SK-N-SH treated with all-trans-retinoic acid at 6 μM for 48 hours (cell line): ENCODE measurements around the gene RASD1.
"Not testable (repeated sequence)": the region's sequence is repeated elsewhere in the genome, so short reads cannot be mapped to it uniquely, and the experiment has no call there.

Experiments
- ATAC-seq: fragments of 200-7000 bp; cut with Tn5 transposase; 3 replicates; pipeline ENCODE4 v1.9.1; 2020; ENCODE audit warnings: mild to moderate bottlenecking, moderate library complexity
- ARNTL ChIP-seq: fragments of 450-650 bp; formaldehyde crosslinking; IDR thresholded peaks from 2 replicates; pipeline ENCODE4 v1.5.0; 2020; ENCODE audit warnings: low read depth, mild to moderate bottlenecking, moderate library complexity, borderline replicate concordance
- BACH2 ChIP-seq: fragments of 250-450 bp; sonication (Bioruptor Pico); IDR thresholded peaks from 2 replicates; pipeline ENCODE4 v1.9.0; 2021; ENCODE audit warnings: mild to moderate bottlenecking, borderline replicate concordance
- CSDC2 ChIP-seq: fragments of 250-450 bp; sonication (Bioruptor Pico); IDR thresholded peaks from 2 replicates; pipeline ENCODE4 v1.5.0; 2020; ENCODE audit warnings: mild to moderate bottlenecking, moderate library complexity
- CSRNP3 ChIP-seq: fragments of 250-450 bp; sonication (Bioruptor Pico); IDR thresholded peaks from 2 replicates; pipeline ENCODE4 v1.5.1; 2021; ENCODE audit warnings: mild to moderate bottlenecking, moderate library complexity
- ESRRG ChIP-seq: fragments of 250-450 bp; sonication (Bioruptor Pico); IDR thresholded peaks from 2 replicates; pipeline ENCODE4 v1.6.1; 2021; ENCODE audit warnings: mild to moderate bottlenecking
- GLIS3 ChIP-seq: fragments of 250-450 bp; sonication (Bioruptor Pico); IDR thresholded peaks from 2 replicates; pipeline ENCODE4 v1.5.0; 2020; ENCODE audit warnings: mild to moderate bottlenecking, moderate library complexity
- ISL1 ChIP-seq: fragments of 250-450 bp; sonication (Bioruptor Pico); IDR thresholded peaks from 2 replicates; pipeline ENCODE4 v2.1.2; 2022; ENCODE audit warnings: mild to moderate bottlenecking, moderate library complexity
- OSR1 ChIP-seq: fragments of 250-450 bp; sonication (Bioruptor Pico); IDR thresholded peaks from 2 replicates; pipeline ENCODE4 v1.8.0; 2022; ENCODE audit warnings: moderate library complexity, mild to moderate bottlenecking, inconsistent platforms
- PATZ1 ChIP-seq: fragments of 250-450 bp; sonication (Bioruptor Pico); IDR thresholded peaks from 2 replicates; pipeline ENCODE4 v1.8.0; 2020; ENCODE audit warnings: mild to moderate bottlenecking, moderate library complexity, borderline replicate concordance
- POU6F1 ChIP-seq: fragments of 250-450 bp; sonication (Bioruptor Pico); IDR thresholded peaks from 2 replicates; pipeline ENCODE4 v1.8.0; 2021; ENCODE audit warnings: low read depth, mild to moderate bottlenecking, moderate library complexity, borderline replicate concordance
- PPARA ChIP-seq: fragments of 250-450 bp; sonication (Bioruptor Pico); IDR thresholded peaks from 2 replicates; pipeline ENCODE4 v1.5.0; 2020; ENCODE audit warnings: mild to moderate bottlenecking, borderline replicate concordance
- RARB ChIP-seq: fragments of 250-450 bp; sonication (Bioruptor Pico); IDR thresholded peaks from 2 replicates; pipeline ENCODE4 v1.8.0; 2021; ENCODE audit warnings: mild to moderate bottlenecking, moderate library complexity
- SNAI2 ChIP-seq: fragments of 250-450 bp; sonication (Bioruptor Pico); IDR thresholded peaks from 2 replicates; pipeline ENCODE4 v1.5.0; 2020; ENCODE audit warnings: mild to moderate bottlenecking, moderate library complexity
- TCF4 ChIP-seq: fragments of 250-450 bp; sonication (Bioruptor Pico); IDR thresholded peaks from 2 replicates; pipeline ENCODE4 v1.8.0; 2021; ENCODE audit warnings: mild to moderate bottlenecking, moderate library complexity, borderline replicate concordance
- TOX ChIP-seq: fragments of 250-450 bp; sonication (Bioruptor Pico); IDR thresholded peaks from 2 replicates; pipeline ENCODE4 v1.8.0; 2021; ENCODE audit warnings: mild to moderate bottlenecking, moderate library complexity, borderline replicate concordance
- ZC3H10 ChIP-seq: fragments of 250-450 bp; sonication (Bioruptor Pico); IDR thresholded peaks from 2 replicates; pipeline ENCODE4 v1.5.1; 2021; ENCODE audit warnings: mild to moderate bottlenecking, moderate library complexity
- ZFP3 ChIP-seq: fragments of 250-450 bp; sonication (Bioruptor Pico); IDR thresholded peaks from 2 replicates; pipeline ENCODE4 v1.5.0; 2020; ENCODE audit warnings: mild to moderate bottlenecking, moderate library complexity
- ZFP30 ChIP-seq: fragments of 450-650 bp; formaldehyde crosslinking; IDR thresholded peaks from 2 replicates; pipeline ENCODE4 v1.5.0; 2022; ENCODE audit warnings: mild to moderate bottlenecking, moderate library complexity
- ZNF565 ChIP-seq: fragments of 450-650 bp; formaldehyde crosslinking; conservative IDR thresholded peaks from 2 replicates; pipeline ENCODE4 v1.5.0; 2020; ENCODE audit warnings: low read depth, mild to moderate bottlenecking, moderate library complexity
- ZNF70 ChIP-seq: fragments of 450-650 bp; formaldehyde crosslinking; IDR thresholded peaks from 2 replicates; pipeline ENCODE4 v1.5.0; 2020; ENCODE audit warnings: mild to moderate bottlenecking, moderate library complexity
- ZNF8 ChIP-seq: fragments of 450-650 bp; formaldehyde crosslinking; IDR thresholded peaks from 2 replicates; pipeline ENCODE4 v1.5.0; 2020; ENCODE audit warnings: mild to moderate bottlenecking, moderate library complexity
- TF ChIP-seq, protein P1 (sequence below): fragments of 250-450 bp; sonication (Bioruptor Pico); IDR thresholded peaks from 2 replicates; pipeline ENCODE4 v1.5.1; 2020; ENCODE audit warnings: low read depth, mild to moderate bottlenecking, moderate library complexity
- TF ChIP-seq, protein P2 (sequence below): fragments of 250-450 bp; sonication (Bioruptor Pico); IDR thresholded peaks from 2 replicates; pipeline ENCODE4 v1.5.0; 2020; ENCODE audit warnings: mild to moderate bottlenecking, moderate library complexity

RASD1 gene

DNA sequence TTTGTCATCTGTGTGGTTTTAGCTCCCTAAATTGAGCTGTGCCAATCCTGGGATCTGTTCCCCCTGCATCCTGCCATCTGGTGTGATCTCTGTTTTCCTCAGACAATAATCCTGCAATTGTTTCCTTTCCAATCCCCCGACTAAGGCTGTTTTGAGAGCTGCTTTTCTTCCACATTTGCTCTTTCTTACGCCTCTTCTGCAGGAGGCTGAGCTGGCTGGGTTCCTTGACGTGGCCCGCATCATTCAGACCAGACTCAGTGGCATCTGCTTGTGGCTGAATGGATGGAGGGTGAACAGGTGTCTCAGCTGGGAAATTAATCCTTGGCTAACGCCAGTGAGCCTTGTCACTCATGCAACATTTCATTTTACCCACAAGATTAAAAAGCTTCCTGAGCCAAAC lies 29.2 kb downstream of the RASD1 start:
- no peak for ATAC-seq
- TF ChIP-seq CSDC2 (CRISPR knock-in tag) = no peak
- no peak for TF ChIP-seq SNAI2
- TF ChIP-seq POU6F1 = no peak
- TF ChIP-seq ZNF8 (CRISPR knock-in tag) = no peak
- TF ChIP-seq RARB (CRISPR knock-in tag) = no peak
- no peak for TF ChIP-seq ZNF565 (CRISPR knock-in tag)
- no peak for TF ChIP-seq GLIS3 (CRISPR knock-in tag)
- no peak for TF ChIP-seq ARNTL (CRISPR knock-in tag)
- TF ChIP-seq ESRRG (CRISPR knock-in tag) = no peak
- TF ChIP-seq ZFP30 = no peak
- TF ChIP-seq ISL1 = no peak
- TF ChIP-seq TOX (CRISPR knock-in tag) = no peak
- TF ChIP-seq PPARA (CRISPR knock-in tag) = no peak
- no peak for TF ChIP-seq OSR1
- TF ChIP-seq, protein P1, sequence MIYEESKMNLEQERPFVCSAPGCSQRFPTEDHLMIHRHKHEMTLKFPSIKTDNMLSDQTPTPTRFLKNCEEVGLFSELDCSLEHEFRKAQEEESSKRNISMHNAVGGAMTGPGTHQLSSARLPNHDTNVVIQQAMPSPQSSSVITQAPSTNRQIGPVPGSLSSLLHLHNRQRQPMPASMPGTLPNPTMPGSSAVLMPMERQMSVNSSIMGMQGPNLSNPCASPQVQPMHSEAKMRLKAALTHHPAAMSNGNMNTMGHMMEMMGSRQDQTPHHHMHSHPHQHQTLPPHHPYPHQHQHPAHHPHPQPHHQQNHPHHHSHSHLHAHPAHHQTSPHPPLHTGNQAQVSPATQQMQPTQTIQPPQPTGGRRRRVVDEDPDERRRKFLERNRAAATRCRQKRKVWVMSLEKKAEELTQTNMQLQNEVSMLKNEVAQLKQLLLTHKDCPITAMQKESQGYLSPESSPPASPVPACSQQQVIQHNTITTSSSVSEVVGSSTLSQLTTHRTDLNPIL (CRISPR knock-in tag) = no peak
- no peak for TF ChIP-seq ZFP3 (CRISPR knock-in tag)
- no peak for TF ChIP-seq ZNF70 (CRISPR knock-in tag)
- no peak for TF ChIP-seq TCF4

- no peak for ATAC-seq
- TF ChIP-seq CSRNP3 (CRISPR knock-in tag) (no peak), OSR1 (no peak), ISL1 (no peak), POU6F1 (no peak), ZFP3 (CRISPR knock-in tag) (no peak), ZNF70 (CRISPR knock-in tag) (no peak), ESRRG (CRISPR knock-in tag) (no peak), ZNF8 (CRISPR knock-in tag) (no peak), ZNF565 (CRISPR knock-in tag) (no peak), BACH2 (CRISPR knock-in tag) (no peak), GLIS3 (CRISPR knock-in tag) (no peak), ZC3H10 (CRISPR knock-in tag) (no peak), TOX (CRISPR knock-in tag) (no peak), PATZ1 (CRISPR knock-in tag) (no peak), RARB (CRISPR knock-in tag) (no peak), SNAI2 (no peak), PPARA (CRISPR knock-in tag) (no peak), TCF4 (no peak)
- TF ChIP-seq, protein P2, sequence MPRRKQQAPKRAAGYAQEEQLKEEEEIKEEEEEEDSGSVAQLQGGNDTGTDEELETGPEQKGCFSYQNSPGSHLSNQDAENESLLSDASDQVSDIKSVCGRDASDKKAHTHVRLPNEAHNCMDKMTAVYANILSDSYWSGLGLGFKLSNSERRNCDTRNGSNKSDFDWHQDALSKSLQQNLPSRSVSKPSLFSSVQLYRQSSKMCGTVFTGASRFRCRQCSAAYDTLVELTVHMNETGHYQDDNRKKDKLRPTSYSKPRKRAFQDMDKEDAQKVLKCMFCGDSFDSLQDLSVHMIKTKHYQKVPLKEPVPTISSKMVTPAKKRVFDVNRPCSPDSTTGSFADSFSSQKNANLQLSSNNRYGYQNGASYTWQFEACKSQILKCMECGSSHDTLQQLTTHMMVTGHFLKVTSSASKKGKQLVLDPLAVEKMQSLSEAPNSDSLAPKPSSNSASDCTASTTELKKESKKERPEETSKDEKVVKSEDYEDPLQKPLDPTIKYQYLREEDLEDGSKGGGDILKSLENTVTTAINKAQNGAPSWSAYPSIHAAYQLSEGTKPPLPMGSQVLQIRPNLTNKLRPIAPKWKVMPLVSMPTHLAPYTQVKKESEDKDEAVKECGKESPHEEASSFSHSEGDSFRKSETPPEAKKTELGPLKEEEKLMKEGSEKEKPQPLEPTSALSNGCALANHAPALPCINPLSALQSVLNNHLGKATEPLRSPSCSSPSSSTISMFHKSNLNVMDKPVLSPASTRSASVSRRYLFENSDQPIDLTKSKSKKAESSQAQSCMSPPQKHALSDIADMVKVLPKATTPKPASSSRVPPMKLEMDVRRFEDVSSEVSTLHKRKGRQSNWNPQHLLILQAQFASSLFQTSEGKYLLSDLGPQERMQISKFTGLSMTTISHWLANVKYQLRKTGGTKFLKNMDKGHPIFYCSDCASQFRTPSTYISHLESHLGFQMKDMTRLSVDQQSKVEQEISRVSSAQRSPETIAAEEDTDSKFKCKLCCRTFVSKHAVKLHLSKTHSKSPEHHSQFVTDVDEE (CRISPR knock-in tag) = no peak
- TF ChIP-seq, protein P1 (CRISPR knock-in tag) = no peak
These were observed 29.7 kb downstream of the RASD1 start for GRCh38 chr17:17466511-17466910.

DNA sequence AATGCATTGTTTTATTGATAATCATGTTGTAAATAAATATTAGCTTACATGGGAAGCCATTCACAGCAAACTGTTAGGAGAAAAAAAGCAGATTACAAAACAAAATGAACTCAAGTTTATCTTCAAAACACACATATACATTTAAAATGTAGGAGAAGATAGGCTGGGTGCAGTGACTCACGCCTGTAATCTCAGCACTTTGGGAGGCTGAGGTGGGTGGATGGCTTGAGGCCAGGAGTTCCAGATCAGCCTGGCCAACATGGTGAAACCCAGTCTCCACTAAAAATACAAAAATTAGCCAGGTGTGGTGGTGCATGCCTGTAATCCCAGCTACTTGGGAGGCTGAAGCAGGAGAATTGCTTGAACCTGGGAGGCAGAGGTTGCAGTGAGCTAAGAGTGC lies 30.3 kb downstream of the RASD1 start:
- not testable (repeated sequence) for ATAC-seq
